NCI-H524 (cell line): Measurements from ENCODE around the gene CDA.
A peak's percentile ranks its signal among the peaks of the same experiment; 100 is the strongest.
"Not testable (repeated sequence)": the region's sequence is repeated elsewhere in the genome, so short reads cannot be mapped to it uniquely, and the experiment has no call there.

Source experiments
- DNase-seq, 2 experiments: peaks; one replicate each; lab custom pipeline; 2025; lab: John Stamatoyannopoulos, UW

Gene CDA

GRCh38 chr1:20586953-20587660 lies 1.8 kb upstream of the CDA start:
- no peak for DNase-seq

- no peak for DNase-seq
These were observed 1.2 kb upstream of the CDA start for GRCh38 chr1:20587661-20588053.

GRCh38 chr1:20589331-20590278 lies 708 bp downstream of the CDA start:
- DNase-seq, result no peak

- DNase-seq, result peak in 1 of 2 experiments; percentile 48
These were observed 1.4 kb downstream of the CDA start for GRCh38 chr1:20590306-20590777.

- no peak for DNase-seq
These were observed 4.9 kb downstream of the CDA start for GRCh38 chr1:20593756-20594155.

- DNase-seq, result no peak
These were observed 5.8 kb downstream of the CDA start for GRCh38 chr1:20594746-20595145.

- DNase-seq, result no peak
These were observed 7.2 kb downstream of the CDA start for GRCh38 chr1:20596106-20596505.

- DNase-seq, result no peak
These were observed 8.8 kb downstream of the CDA start for GRCh38 chr1:20597650-20598049.

GRCh38 chr1:20600156-20600555 lies 11.3 kb downstream of the CDA start:
- DNase-seq, result no peak

- DNase-seq, result no peak
These were observed 12.4 kb downstream of the CDA start for GRCh38 chr1:20601129-20601825.

- DNase-seq, result no peak
These were observed 14.1 kb downstream of the CDA start for GRCh38 chr1:20602851-20603450.

- no peak for DNase-seq
These were observed 14.9 kb downstream of the CDA start for GRCh38 chr1:20603504-20604464.

- no peak for DNase-seq
These were observed 15.8 kb downstream of the CDA start for GRCh38 chr1:20604678-20605077.

- not testable (repeated sequence) for DNase-seq
These were observed 18.1 kb downstream of the CDA start for GRCh38 chr1:20606801-20607570.

- DNase-seq, result peak in 1 of 2 experiments; percentile 68
These were observed 20.6 kb downstream of the CDA start for GRCh38 chr1:20609541-20609940.

GRCh38 chr1:20610970-20611369 lies 22.1 kb downstream of the CDA start:
- DNase-seq, result no peak

- DNase-seq, result no peak
These were observed 22.8 kb downstream of the CDA start for GRCh38 chr1:20611652-20612051.

GRCh38 chr1:20612221-20612746 lies 23.4 kb downstream of the CDA start:
- DNase-seq, result no peak

GRCh38 chr1:20614131-20614579 lies 25.3 kb downstream of the CDA start:
- DNase-seq, result no peak
